H1 (cell line): ENCODE results near the gene LRP3. TPM values are rescaled to one million over a fixed set of nuclear protein-coding genes. Genes with fewer than 3 reads are reported as not detected.

Source experiments
- CBX5 ChIP-seq: fragments of 300-800, 300-1000 bp; sonication (generic); IDR thresholded peaks from 2 replicates; pipeline ENCODE4 v1.7.1; 2016; ENCODE audit warnings: antibody characterized with exemption, low read length, low read depth
- HDAC6 ChIP-seq: IDR thresholded peaks from one replicate; pipeline ENCODE4 v1.7.1; 2012; ENCODE audit warnings: low read depth, mild to moderate bottlenecking, inconsistent platforms, low read length, moderate library complexity
- KDM4A ChIP-seq: IDR thresholded peaks from one replicate; pipeline ENCODE4 v1.7.1; 2012; ENCODE audit warnings: low read depth, mild to moderate bottlenecking, moderate library complexity, low read length, inconsistent platforms; ENCODE audit not compliant: severe bottlenecking
- RXRA ChIP-seq: IDR thresholded peaks from 2 replicates; pipeline ENCODE4 v1.6.1; 2011; ENCODE audit warnings: low read depth, mild to moderate bottlenecking, low read length, moderate library complexity; ENCODE audit not compliant: insufficient read depth
- TAF7 ChIP-seq: optimal IDR thresholded peaks from 2 replicates; pipeline ENCODE3; 2011; ENCODE audit warnings: low read depth, mild to moderate bottlenecking, inconsistent platforms, low read length, moderate library complexity, borderline replicate concordance
- polyA plus RNA-seq, 7 experiments: library from polyadenylated mRNA; depleted of rRNA in 3 of 7; stranded (reverse) in 5 of 7; unstranded in 2 of 7; fragments of >200 nt in 5 of 7; fragments of 200-250 nt in 2 of 7; gene quantifications; 1 replicate in 5 of 7; 2 replicates in 1 of 7; 4 replicates in 1 of 7; pipeline versions ENCODE4 v1.2.1 to v1.2.3, GENCODE V29; 2011 to 2013; ENCODE audit warnings: missing spikeins in 2 of 7, mixed read lengths in 2 of 7
- total RNA-seq: library from RNA; stranded (reverse); fragmentation: NEBNext Ultra II Directional; extraction: Animal tissue kit (Norgen Biotek cat#: 25700); gene quantifications from 2 replicates; pipeline ENCODE4 v1.2.1, GENCODE V29; 2021
- TF ChIP-seq, protein P1 (sequence below), 3 experiments: IDR thresholded peaks; 1 replicate in 2 of 3; 2 replicates in 1 of 3; pipeline versions ENCODE4 v1.5.1 to v1.6.1; 2011; ENCODE audit warnings: low read length in 3 of 3, mild to moderate bottlenecking in 3 of 3, inconsistent platforms in 2 of 3, low read depth in 1 of 3, moderate library complexity in 1 of 3; ENCODE audit not compliant: insufficient read depth in 1 of 3; ENCODE audit errors: control extremely low read depth in 1 of 3
- TF ChIP-seq, protein P2 (sequence below): IDR thresholded peaks from 2 replicates; pipeline ENCODE4 v1.6.1; 2011; ENCODE audit warnings: low read depth, mild to moderate bottlenecking, low read length; ENCODE audit not compliant: insufficient read depth

LRP3 gene
- total and polyA plus RNA-seq, 2 of the 8 experiments (the other 6 are each of a cell fraction or from before 2014, with no cell fraction given), result 30.3 to 33.7 TPM

DNA sequence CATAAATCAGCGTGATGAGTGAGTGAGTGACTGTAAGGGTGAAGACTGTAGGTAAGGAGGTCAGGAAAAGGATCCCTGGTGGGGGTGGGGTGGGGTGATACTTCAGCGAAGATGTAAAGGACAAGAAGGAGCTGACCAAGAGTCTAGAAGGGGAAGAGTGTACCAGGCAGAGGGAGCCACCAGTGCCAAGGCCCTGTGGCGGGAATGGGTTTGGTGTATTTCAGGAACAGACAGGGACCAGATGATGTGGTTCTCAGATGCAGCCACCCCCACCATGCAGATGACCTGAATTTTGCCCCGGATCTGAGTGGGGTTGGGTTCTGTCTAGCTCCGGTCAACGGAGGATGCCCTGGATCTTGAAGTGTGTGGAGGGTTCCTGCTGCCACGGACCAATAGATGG lies 61.7 kb downstream of the LRP3 start (continued):
- TF ChIP-seq, protein P1, sequence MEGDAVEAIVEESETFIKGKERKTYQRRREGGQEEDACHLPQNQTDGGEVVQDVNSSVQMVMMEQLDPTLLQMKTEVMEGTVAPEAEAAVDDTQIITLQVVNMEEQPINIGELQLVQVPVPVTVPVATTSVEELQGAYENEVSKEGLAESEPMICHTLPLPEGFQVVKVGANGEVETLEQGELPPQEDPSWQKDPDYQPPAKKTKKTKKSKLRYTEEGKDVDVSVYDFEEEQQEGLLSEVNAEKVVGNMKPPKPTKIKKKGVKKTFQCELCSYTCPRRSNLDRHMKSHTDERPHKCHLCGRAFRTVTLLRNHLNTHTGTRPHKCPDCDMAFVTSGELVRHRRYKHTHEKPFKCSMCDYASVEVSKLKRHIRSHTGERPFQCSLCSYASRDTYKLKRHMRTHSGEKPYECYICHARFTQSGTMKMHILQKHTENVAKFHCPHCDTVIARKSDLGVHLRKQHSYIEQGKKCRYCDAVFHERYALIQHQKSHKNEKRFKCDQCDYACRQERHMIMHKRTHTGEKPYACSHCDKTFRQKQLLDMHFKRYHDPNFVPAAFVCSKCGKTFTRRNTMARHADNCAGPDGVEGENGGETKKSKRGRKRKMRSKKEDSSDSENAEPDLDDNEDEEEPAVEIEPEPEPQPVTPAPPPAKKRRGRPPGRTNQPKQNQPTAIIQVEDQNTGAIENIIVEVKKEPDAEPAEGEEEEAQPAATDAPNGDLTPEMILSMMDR (IDR thresholded peaks at IDR 0.05; ENCODE audit: control extremely low read depth in 1 of 3, insufficient read depth in 1 of 3, low read depth in 1 of 3, low read length in 3 of 3), result no peak
- TF ChIP-seq CBX5 (no peak), HDAC6 (no peak), TAF7 (no peak), RXRA (no peak), KDM4A (no peak)
- TF ChIP-seq, protein P2, sequence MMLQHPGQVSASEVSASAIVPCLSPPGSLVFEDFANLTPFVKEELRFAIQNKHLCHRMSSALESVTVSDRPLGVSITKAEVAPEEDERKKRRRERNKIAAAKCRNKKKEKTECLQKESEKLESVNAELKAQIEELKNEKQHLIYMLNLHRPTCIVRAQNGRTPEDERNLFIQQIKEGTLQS, result no peak
